Fibroblast of lung (primary cell): Measurements from ENCODE around the gene CREB5.

Source experiments
- EZH2 ChIP-seq: IDR thresholded peaks from 2 replicates; pipeline ENCODE4 v1.5.1; 2012; ENCODE audit warnings: low read length, control low read depth, mild to moderate bottlenecking; ENCODE audit errors: missing control alignments
- TF ChIP-seq, protein P1 (sequence below), 2 donors: IDR thresholded peaks in 1 of 2; conservative IDR thresholded peaks in 1 of 2; 1 replicate in 1 of 2; 2 replicates in 1 of 2; pipeline ENCODE4 v1.5.1; 2011 to 2012; ENCODE audit warnings: low read length in 2 of 2, control low read depth in 1 of 2, inconsistent platforms in 1 of 2, low read depth in 1 of 2, mild to moderate bottlenecking in 1 of 2

DNA sequence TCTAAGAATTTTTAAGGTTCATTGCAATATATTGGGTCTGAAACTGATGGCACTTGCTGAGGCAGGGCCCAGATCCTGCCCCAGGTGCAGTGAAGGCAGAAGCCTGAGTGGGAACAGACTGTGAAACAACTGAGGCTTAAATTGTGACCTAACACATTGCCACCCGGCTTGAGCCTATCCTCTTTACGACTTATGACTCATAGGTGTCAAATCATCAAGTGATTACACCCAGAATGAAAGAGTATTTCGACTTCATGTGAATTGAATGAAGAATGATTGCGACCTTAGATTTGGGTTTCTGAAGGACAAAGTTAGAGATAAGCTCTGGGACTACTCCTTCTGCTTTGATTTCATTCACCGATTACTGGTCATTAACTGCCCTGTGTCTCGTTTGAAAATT is 200.9 kb downstream of the CREB5 start:
- TF ChIP-seq, protein P1, sequence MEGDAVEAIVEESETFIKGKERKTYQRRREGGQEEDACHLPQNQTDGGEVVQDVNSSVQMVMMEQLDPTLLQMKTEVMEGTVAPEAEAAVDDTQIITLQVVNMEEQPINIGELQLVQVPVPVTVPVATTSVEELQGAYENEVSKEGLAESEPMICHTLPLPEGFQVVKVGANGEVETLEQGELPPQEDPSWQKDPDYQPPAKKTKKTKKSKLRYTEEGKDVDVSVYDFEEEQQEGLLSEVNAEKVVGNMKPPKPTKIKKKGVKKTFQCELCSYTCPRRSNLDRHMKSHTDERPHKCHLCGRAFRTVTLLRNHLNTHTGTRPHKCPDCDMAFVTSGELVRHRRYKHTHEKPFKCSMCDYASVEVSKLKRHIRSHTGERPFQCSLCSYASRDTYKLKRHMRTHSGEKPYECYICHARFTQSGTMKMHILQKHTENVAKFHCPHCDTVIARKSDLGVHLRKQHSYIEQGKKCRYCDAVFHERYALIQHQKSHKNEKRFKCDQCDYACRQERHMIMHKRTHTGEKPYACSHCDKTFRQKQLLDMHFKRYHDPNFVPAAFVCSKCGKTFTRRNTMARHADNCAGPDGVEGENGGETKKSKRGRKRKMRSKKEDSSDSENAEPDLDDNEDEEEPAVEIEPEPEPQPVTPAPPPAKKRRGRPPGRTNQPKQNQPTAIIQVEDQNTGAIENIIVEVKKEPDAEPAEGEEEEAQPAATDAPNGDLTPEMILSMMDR (conservative IDR thresholded peaks at IDR 0.05 in 1 of 2, IDR thresholded peaks at IDR 0.05 in 1 of 2; ENCODE audit: low read depth in 1 of 2, low read length in 2 of 2): no peak
- TF ChIP-seq EZH2: no peak
